GM12878 (cell line): Measurements from ENCODE around the gene SIGLEC6. TPM values are rescaled to one million over a fixed set of nuclear protein-coding genes. Genes with fewer than 3 reads are reported as not detected.

Experiments
- ATF3 ChIP-seq: IDR thresholded peaks from 2 replicates; pipeline ENCODE4 v1.6.1; 2011; ENCODE audit warnings: low read depth, mild to moderate bottlenecking, low read length, moderate library complexity, borderline replicate concordance; ENCODE audit errors: extremely low read depth
- CUX1 ChIP-seq: IDR thresholded peaks from 2 replicates; pipeline ENCODE4 v1.6.1; 2012; ENCODE audit warnings: improper control_type of control experiment, low read depth, low read length; ENCODE audit not compliant: insufficient replicate concordance
- HSF1 ChIP-seq: fragments of 150-350 bp; IDR thresholded peaks from 2 replicates; pipeline ENCODE4 v1.6.1; 2014; ENCODE audit warnings: mild to moderate bottlenecking, low read depth, low read length
- KLF5 ChIP-seq: fragments of 450-650 bp; IDR thresholded peaks from 2 replicates; pipeline ENCODE4 v1.6.1; 2014; ENCODE audit warnings: mild to moderate bottlenecking; ENCODE audit not compliant: partially characterized antibody
- MLLT1 ChIP-seq: fragments of 450-650 bp; IDR thresholded peaks from 2 replicates; pipeline ENCODE4 v1.6.1; 2016; ENCODE audit warnings: mild to moderate bottlenecking
- NRF1 ChIP-seq: conservative IDR thresholded peaks from 2 replicates; pipeline ENCODE4 v1.6.1; 2011; ENCODE audit warnings: mild to moderate bottlenecking, low read depth, low read length, improper control_type of control experiment
- PAX8 ChIP-seq: fragments of 450-650 bp; IDR thresholded peaks from 2 replicates; pipeline ENCODE4 v1.6.1; 2017; ENCODE audit warnings: mild to moderate bottlenecking, moderate library complexity
- PRDM15 ChIP-seq: fragments of 450-650 bp; formaldehyde crosslinking; IDR thresholded peaks from 2 replicates; pipeline ENCODE4 v1.4.0; 2020; ENCODE audit warnings: mild to moderate bottlenecking, moderate library complexity
- polyA plus RNA-seq, 11 experiments: library from polyadenylated mRNA; depleted of rRNA in 4 of 11; unstranded in 6 of 11; stranded (reverse) in 5 of 11; fragments of >200 nt; fragmentation: Nextera tagmentation in 4 of 11; fragmentation: Illumina TruSeq in 1 of 11; extraction: Ambion mirVana in 4 of 11; extraction: Trizol in 1 of 11; gene quantifications; 1 replicate in 1 of 11; 2 replicates in 10 of 11; pipeline versions ENCODE4 v1.2.1 to v1.2.3, GENCODE V29; 2011 to 2016; ENCODE audit warnings: inconsistent platforms in 2 of 11, missing spikeins in 2 of 11, low read depth in 1 of 11
- total RNA-seq, 4 experiments: library from RNA; depleted of rRNA in 3 of 4; stranded (reverse); fragments of >200 nt in 3 of 4; fragmentation: Illumina TruSeq in 1 of 4; extraction: Trizol in 1 of 4; gene quantifications; 2 replicates each; pipeline versions ENCODE4 v1.2.1 to v1.2.3, GENCODE V29; 2013 to 2021

SIGLEC6 gene
- total and polyA plus RNA-seq, 10 of the 15 experiments (the other 5 are each of a cell fraction or from before 2014, with no cell fraction given) = 0.08 to 0.40 (median 0.27) TPM; not detected in 2

GRCh38 chr19:51478381-51479234, 52.9 kb downstream of the SIGLEC6 start, which contains the start of gene CEACAM18 (continued):
- TF ChIP-seq PRDM15 (CRISPR knock-in tag) = no peak
- no peak for TF ChIP-seq HSF1
- no peak for TF ChIP-seq KLF5
- TF ChIP-seq MLLT1 = no peak
- no peak for TF ChIP-seq NRF1
- TF ChIP-seq ATF3 = no peak
- no peak for TF ChIP-seq CUX1
- TF ChIP-seq PAX8 = no peak
